Fibroblast of mammary gland (primary cell): ENCODE measurements around the gene POC5.

Source experiments
- DNase-seq: peaks from one replicate; pipeline ENCODE4 v3.0.0-alpha.2; 2010; ENCODE audit warnings: low read depth
- H3K4me3 ChIP-seq: 2 replicates; pipeline ENCODE4 v1.5.1; 2011; ENCODE audit warnings: low read depth, mild to moderate bottlenecking, low read length, moderate library complexity; ENCODE audit not compliant: control insufficient read depth
- CTCF ChIP-seq: conservative IDR thresholded peaks from 2 replicates; pipeline ENCODE4 v1.5.1; 2011; ENCODE audit warnings: low read depth, low read length, inconsistent platforms; ENCODE audit not compliant: control insufficient read depth, insufficient read depth

The POC5 gene

GRCh38 chr5:75721573-75721972 lies 4.3 kb upstream of the POC5 start:
- no peak overlapping the region for H3K4me3 ChIP-seq
- TF ChIP-seq CTCF: no peak
- DNase-seq: no peak

- no peak for TF ChIP-seq CTCF
- DNase-seq: no peak
- no peak overlapping the region for H3K4me3 ChIP-seq
These were observed 3.6 kb upstream of the POC5 start for GRCh38 chr5:75720882-75721281.

GRCh38 chr5:75716715-75717081 lies 539 bp downstream of the POC5 start:
- no peak for DNase-seq
- H3K4me3 ChIP-seq: peak overlapping the region; percentile 94
- TF ChIP-seq CTCF: no peak

- no peak for TF ChIP-seq CTCF
- no peak overlapping the region for H3K4me3 ChIP-seq
- no peak for DNase-seq
These were observed 5.1 kb downstream of the POC5 start for GRCh38 chr5:75712091-75712490.

- TF ChIP-seq CTCF: no peak
- no peak overlapping the region for H3K4me3 ChIP-seq
- DNase-seq: no peak
These were observed 6.1 kb downstream of the POC5 start for GRCh38 chr5:75711151-75711550.

- TF ChIP-seq CTCF: no peak
- DNase-seq: no peak
- no peak overlapping the region for H3K4me3 ChIP-seq
These were observed 6.6 kb downstream of the POC5 start for GRCh38 chr5:75710637-75711036.

- TF ChIP-seq CTCF: no peak
- H3K4me3 ChIP-seq: no peak overlapping the region
- peak; percentile 12 for DNase-seq
These were observed 9.2 kb downstream of the POC5 start for GRCh38 chr5:75707911-75708509.
